ENCODE measurements around the gene DCXR.

The DCXR gene

GRCh38 chr17:82009413-82009812 is 28.1 kb downstream of the DCXR start:
- no peaks in the 10 kb centered on the region for H3K36me3 ChIP-seq (ENCODE audit: insufficient read depth, low read length)
- no peaks in the 10 kb centered on the region for H3K9me3 ChIP-seq (ENCODE audit: low read length)
- no peaks in the 10 kb centered on the region for H3K27me3 ChIP-seq (ENCODE audit: control insufficient read depth in 1 of 2, insufficient read depth in 2 of 2, low read length in 2 of 2)
- no peak overlapping the region for H3K4me3 ChIP-seq (ENCODE audit: low read depth in 1 of 2, low read length in 2 of 2)
- no peak overlapping the region for H3K27ac ChIP-seq (ENCODE audit: low read depth, low read length)
- no peak overlapping the region for H3K9ac ChIP-seq (ENCODE audit: low read length)
- peaks cover 30% of the 10 kb centered on the region for H3K4me1 ChIP-seq (ENCODE audit: insufficient read depth, low read length)

DNA sequence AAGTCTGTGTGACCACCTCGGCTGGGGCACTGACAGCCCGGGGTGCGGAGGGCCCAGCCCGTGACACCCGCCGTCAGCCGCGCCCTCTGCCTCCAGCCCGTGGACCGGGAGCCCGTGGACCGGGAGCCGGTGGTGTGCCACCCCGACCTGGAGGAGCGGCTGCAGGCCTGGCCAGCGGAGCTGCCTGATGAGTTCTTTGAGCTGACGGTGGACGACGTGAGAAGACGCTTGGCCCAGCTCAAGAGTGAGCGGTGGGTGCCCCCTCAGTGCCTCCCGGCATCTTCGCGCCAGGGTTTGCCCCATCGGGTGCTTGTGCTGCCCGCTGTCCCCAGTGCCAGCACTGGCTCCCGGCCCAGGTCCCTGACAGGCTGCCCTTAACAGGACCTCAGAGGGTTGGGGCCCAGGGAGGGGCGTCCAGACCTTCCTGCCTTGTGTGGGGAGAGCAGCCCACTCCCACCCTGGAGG is 28.5 kb downstream of the DCXR start:
- H3K27ac ChIP-seq (ENCODE audit: low read depth, low read length), result no peak overlapping the region
- H3K9ac ChIP-seq (ENCODE audit: low read length), result no peak overlapping the region
- H3K27me3 ChIP-seq (ENCODE audit: control insufficient read depth in 1 of 2, insufficient read depth in 2 of 2, low read length in 2 of 2), result no peaks in the 10 kb centered on the region
- peaks cover 35% of the 10 kb centered on the region for H3K4me1 ChIP-seq (ENCODE audit: insufficient read depth, low read length)
- H3K4me3 ChIP-seq (ENCODE audit: low read depth in 1 of 2, low read length in 2 of 2), result no peak overlapping the region
- H3K9me3 ChIP-seq (ENCODE audit: low read length), result no peaks in the 10 kb centered on the region
- H3K36me3 ChIP-seq (ENCODE audit: insufficient read depth, low read length), result no peaks in the 10 kb centered on the region

GRCh38 chr17:82008258-82008940 is 29.1 kb downstream of the DCXR start:
- H3K27ac ChIP-seq (ENCODE audit: low read depth, low read length), result no peak overlapping the region
- no peak overlapping the region for H3K4me3 ChIP-seq (ENCODE audit: low read depth in 1 of 2, low read length in 2 of 2)
- H3K27me3 ChIP-seq (ENCODE audit: control insufficient read depth in 1 of 2, insufficient read depth in 2 of 2, low read length in 2 of 2), result no peaks in the 10 kb centered on the region
- H3K36me3 ChIP-seq (ENCODE audit: insufficient read depth, low read length), result no peaks in the 10 kb centered on the region
- no peaks in the 10 kb centered on the region for H3K9me3 ChIP-seq (ENCODE audit: low read length)
- H3K4me1 ChIP-seq (ENCODE audit: insufficient read depth, low read length), result peaks cover 39% of the 10 kb centered on the region
- H3K9ac ChIP-seq (ENCODE audit: low read length), result no peak overlapping the region

GRCh38 chr17:82007495-82008257 is 29.8 kb downstream of the DCXR start:
- H3K27me3 ChIP-seq (ENCODE audit: control insufficient read depth in 1 of 2, insufficient read depth in 2 of 2, low read length in 2 of 2), result no peaks in the 10 kb centered on the region
- peaks cover 42% of the 10 kb centered on the region for H3K4me1 ChIP-seq (ENCODE audit: insufficient read depth, low read length)
- no peaks in the 10 kb centered on the region for H3K9me3 ChIP-seq (ENCODE audit: low read length)
- no peak overlapping the region for H3K27ac ChIP-seq (ENCODE audit: low read depth, low read length)
- H3K9ac ChIP-seq (ENCODE audit: low read length), result no peak overlapping the region
- H3K36me3 ChIP-seq (ENCODE audit: insufficient read depth, low read length), result no peaks in the 10 kb centered on the region
- no peak overlapping the region for H3K4me3 ChIP-seq (ENCODE audit: low read depth in 1 of 2, low read length in 2 of 2)

DNA sequence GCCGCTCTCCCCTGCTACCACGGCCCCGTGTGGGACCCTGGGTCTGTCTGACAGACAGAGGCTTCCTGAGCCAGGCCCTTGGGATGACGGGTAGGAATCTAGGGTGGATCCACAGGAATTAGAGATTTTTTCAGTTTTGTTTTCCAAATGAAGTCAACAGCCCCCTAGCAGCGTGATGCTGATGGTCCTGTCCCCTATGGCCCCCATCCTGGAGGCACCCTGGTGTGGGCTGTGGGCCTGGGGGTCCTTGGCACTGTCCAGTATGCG is 30.3 kb downstream of the DCXR start:
- peaks cover 41% of the 10 kb centered on the region for H3K4me1 ChIP-seq (ENCODE audit: insufficient read depth, low read length)
- no peaks in the 10 kb centered on the region for H3K9me3 ChIP-seq (ENCODE audit: low read length)
- H3K36me3 ChIP-seq (ENCODE audit: insufficient read depth, low read length), result no peaks in the 10 kb centered on the region
- no peak overlapping the region for H3K9ac ChIP-seq (ENCODE audit: low read length)
- H3K27ac ChIP-seq (ENCODE audit: low read depth, low read length), result no peak overlapping the region
- no peaks in the 10 kb centered on the region for H3K27me3 ChIP-seq (ENCODE audit: control insufficient read depth in 1 of 2, insufficient read depth in 2 of 2, low read length in 2 of 2)
- no peak overlapping the region for H3K4me3 ChIP-seq (ENCODE audit: low read depth in 1 of 2, low read length in 2 of 2)

DNA sequence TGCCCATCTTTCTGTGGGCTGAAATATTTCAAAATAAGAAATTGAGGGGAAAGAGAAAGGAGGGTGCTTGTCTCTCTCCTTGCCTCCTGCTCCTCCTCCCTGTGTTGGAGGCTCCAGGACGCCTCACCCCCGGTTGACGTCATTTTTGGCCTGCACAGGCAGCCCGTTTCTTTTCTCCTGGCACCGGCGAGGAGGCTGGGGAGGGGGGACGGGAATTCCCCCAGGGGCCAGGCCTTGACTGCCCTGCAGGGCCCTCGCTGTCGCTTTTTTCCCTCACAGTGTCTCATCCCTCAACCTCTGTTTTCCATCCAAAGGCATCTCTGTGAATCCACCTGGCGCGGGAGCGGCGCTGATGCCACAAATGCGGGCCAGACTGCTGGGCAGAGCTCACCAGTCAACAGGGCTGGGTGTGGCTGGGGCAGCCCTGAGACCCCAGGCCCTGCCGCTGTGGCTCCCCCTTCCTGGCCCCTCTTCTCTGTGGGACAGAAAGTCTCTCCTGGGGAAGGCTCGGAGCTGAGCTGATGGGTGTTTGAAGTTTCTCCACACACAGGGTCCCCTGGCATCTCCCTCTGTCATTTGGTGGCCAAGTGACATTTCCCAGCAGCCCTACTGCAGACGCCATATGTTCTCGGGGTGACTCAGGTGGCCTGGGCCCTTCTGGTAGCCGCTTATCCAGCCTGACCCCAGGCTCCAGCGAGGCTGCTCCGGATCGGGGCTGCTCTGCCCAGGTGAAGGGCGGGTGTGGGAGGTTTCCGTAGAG is 30.8 kb downstream of the DCXR start:
- Histone ChIP-seq H3K27ac (ENCODE audit: low read depth, low read length) (no peak overlapping the region), H3K4me1 (ENCODE audit: insufficient read depth, low read length) (peaks cover 41% of the 10 kb centered on the region), H3K4me3 (ENCODE audit: low read depth in 1 of 2, low read length in 2 of 2) (no peak overlapping the region), H3K27me3 (ENCODE audit: control insufficient read depth in 1 of 2, insufficient read depth in 2 of 2, low read length in 2 of 2) (no peaks in the 10 kb centered on the region), H3K9me3 (ENCODE audit: low read length) (no peaks in the 10 kb centered on the region), H3K9ac (ENCODE audit: low read length) (no peak overlapping the region), H3K36me3 (ENCODE audit: insufficient read depth, low read length) (no peaks in the 10 kb centered on the region)

DNA sequence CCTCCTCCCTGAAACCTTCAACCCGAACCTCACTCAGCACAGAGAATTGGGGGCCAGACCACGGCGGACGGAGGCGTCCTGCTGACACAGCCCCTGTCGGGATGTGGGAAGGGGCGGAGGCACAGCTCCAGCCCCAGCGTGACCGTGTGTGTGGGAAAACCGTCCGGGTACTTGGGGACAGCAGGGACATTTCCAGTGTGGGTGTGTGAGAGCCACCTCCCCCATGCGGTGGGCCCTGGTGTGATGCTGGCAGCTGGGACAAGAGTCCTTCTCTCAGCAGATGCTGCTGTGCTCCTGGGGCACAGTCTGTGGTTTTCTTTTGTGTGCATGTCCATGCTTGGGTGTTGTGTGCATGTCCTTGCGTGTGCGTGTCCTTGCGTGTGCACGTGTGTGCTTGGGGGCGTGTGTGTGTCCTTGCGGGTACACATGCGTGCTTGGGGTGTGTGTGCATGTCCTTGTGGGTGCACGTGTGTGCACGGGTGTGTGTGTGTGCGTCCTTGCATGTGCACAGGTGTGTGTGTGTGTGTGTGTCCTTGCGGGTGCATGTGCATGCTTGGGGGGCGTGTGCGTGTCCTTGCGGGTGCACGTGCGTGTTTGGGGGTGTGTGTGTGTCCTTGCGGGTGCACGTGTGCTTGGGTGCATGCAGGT is 31.7 kb downstream of the DCXR start:
- H3K4me1 ChIP-seq (ENCODE audit: insufficient read depth, low read length), result peaks cover 41% of the 10 kb centered on the region
- no peaks in the 10 kb centered on the region for H3K27me3 ChIP-seq (ENCODE audit: control insufficient read depth in 1 of 2, insufficient read depth in 2 of 2, low read length in 2 of 2)
- no peaks in the 10 kb centered on the region for H3K9me3 ChIP-seq (ENCODE audit: low read length)
- H3K9ac ChIP-seq (ENCODE audit: low read length), result no peak overlapping the region
- H3K4me3 ChIP-seq (ENCODE audit: low read depth in 1 of 2, low read length in 2 of 2), result no peak overlapping the region
- no peaks in the 10 kb centered on the region for H3K36me3 ChIP-seq (ENCODE audit: insufficient read depth, low read length)
- no peak overlapping the region for H3K27ac ChIP-seq (ENCODE audit: low read depth, low read length)

DNA sequence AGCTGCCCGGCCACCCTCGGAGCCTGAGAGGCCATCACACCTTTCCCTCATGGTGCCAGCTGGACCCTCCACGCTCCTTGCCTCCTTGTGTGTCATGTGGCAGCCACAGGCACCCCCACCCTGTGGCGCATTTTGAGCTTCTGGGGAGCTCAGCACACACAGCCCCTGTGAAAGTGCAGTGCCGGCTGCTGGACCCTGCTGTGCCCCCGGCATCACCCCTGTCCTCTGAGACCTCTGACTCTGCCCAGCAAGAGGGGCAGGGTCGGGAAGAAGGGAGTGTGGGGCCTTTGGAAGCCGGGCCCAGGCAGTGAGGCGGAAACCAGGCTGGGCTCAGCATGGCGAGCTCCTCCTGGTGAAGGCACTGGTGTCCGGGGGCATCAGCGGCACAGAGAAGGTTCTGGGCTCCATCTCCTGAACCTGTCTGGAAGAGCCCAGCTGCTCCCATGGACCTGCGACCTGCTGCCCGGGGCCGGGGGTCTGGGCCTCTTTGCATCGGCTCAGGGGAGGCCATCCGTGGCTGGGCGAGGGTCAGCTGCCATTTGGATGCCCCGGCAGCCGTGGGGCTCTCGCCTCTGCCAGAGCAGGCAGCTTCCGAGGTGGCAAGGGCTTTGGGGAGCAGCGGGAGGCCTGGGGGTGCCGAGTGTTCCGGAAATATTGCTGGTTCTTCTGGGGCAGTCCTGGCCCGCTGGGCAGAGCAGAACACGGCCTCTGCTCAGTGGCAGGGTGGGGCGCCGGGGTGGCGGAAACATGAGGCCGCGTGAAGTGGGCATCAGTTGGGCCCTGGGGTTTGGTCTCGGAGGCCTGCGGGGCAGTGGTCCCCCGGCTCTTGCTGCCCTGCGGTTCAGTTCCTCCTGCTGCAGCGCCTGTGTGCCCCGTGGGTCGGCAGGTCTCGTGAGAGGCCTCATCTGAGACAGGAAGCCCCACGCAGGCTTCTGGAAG is 32.7 kb downstream of the DCXR start:
- Histone ChIP-seq H3K4me3 (ENCODE audit: low read depth in 1 of 2, low read length in 2 of 2) (no peak overlapping the region), H3K36me3 (ENCODE audit: insufficient read depth, low read length) (no peaks in the 10 kb centered on the region), H3K9ac (ENCODE audit: low read length) (no peak overlapping the region), H3K9me3 (ENCODE audit: low read length) (no peaks in the 10 kb centered on the region), H3K4me1 (ENCODE audit: insufficient read depth, low read length) (peaks cover 41% of the 10 kb centered on the region), H3K27me3 (ENCODE audit: control insufficient read depth in 1 of 2, insufficient read depth in 2 of 2, low read length in 2 of 2) (no peaks in the 10 kb centered on the region), H3K27ac (ENCODE audit: low read depth, low read length) (peak overlapping the region; percentile 57)

DNA sequence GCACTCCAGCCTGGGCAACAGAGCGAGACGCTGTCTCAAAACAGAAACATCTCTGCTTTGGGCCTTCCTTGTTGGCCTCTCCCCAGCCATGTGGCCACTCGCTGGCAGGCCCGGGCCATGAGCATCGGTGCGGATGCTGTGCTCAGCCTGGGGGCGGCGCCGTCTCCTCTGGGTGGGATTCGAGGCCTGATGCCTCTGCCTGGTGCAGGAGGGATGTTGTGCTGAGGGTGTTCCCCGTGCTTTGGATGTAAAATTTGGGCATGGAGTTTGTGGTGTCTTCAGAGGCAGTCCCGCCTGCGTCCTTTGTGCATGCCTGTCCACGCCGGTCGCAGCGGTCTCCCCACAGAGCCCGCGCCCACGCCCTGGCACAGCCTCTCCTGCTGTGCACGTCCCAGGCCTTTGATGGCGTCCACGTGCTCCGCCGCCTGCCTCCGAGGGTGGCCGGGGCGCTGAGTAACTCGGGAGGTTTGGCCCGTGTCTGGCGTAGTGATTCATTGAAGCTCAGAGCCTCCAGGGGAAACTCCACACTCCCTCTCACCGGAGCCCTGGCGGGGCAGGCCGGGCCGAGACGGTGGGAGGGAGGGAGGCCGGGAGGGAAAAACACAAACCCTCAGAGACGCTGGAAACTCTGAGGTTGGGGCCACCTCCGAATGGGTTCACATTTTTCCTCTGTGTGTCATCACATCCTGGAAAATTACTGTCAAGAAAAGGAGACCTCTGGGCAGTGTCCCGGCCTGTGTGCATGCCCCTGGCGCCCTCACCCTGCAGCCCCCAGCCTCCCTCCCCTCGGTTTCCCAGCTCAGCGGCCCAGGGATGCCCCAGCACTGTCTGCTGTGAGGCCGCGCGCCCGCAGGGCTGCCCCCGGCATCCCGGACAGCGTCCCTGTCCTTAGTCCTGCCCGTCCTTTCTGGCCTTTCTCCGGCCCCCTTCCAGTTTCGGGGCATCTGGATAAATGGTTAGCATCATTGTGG is 33.8 kb downstream of the DCXR start:
- peak overlapping the region; percentile 57 for H3K27ac ChIP-seq (ENCODE audit: low read depth, low read length)
- no peaks in the 10 kb centered on the region for H3K9me3 ChIP-seq (ENCODE audit: low read length)
- H3K27me3 ChIP-seq (ENCODE audit: control insufficient read depth in 1 of 2, insufficient read depth in 2 of 2, low read length in 2 of 2), result no peaks in the 10 kb centered on the region
- no peaks in the 10 kb centered on the region for H3K36me3 ChIP-seq (ENCODE audit: insufficient read depth, low read length)
- no peak overlapping the region for H3K9ac ChIP-seq (ENCODE audit: low read length)
- peaks cover 41% of the 10 kb centered on the region for H3K4me1 ChIP-seq (ENCODE audit: insufficient read depth, low read length)
- H3K4me3 ChIP-seq (ENCODE audit: low read depth in 1 of 2, low read length in 2 of 2), result peak overlapping the region in 1 of 2 donors; percentile 11

DNA sequence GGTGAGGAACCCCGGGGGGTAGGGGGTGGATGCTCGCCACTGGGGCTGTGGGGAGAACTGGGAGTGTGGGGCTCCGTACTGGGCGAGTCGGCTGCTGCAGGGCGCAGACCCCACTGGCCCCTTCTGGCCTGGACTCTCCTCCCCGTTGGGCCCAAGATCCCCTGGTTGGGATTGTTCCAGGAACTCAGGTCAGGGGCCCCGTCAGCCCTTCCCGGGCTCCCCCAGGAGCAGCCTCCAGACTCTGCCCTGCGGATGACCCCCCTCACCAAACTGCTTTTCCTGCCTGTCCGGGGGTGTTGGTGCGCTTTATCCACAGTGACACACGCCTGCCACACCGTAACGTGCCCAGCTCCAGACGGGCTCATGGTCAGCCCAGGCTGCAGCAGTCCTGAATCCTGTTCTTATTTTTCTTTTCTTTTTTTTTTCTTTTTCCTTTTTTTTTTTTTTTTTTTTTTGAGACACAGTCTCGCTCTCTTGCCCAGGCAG is 35.9 kb downstream of the DCXR start:
- Histone ChIP-seq H3K4me3 (ENCODE audit: low read depth in 1 of 2, low read length in 2 of 2) (no peak overlapping the region), H3K4me1 (ENCODE audit: insufficient read depth, low read length) (peaks cover 33% of the 10 kb centered on the region), H3K9me3 (ENCODE audit: low read length) (no peaks in the 10 kb centered on the region), H3K9ac (ENCODE audit: low read length) (no peak overlapping the region), H3K36me3 (ENCODE audit: insufficient read depth, low read length) (no peaks in the 10 kb centered on the region), H3K27me3 (ENCODE audit: control insufficient read depth in 1 of 2, insufficient read depth in 2 of 2, low read length in 2 of 2) (no peaks in the 10 kb centered on the region), H3K27ac (ENCODE audit: low read depth, low read length) (no peak overlapping the region)
